Measurements from ENCODE around the gene GAS2.

GRCh38 chr11:22707119-22707899 is 40.9 kb downstream of the GAS2 start:
- TF ChIP-seq CTCF (IDR thresholded peaks at IDR 0.05), result no peak
- TF ChIP-seq POLR2A (IDR thresholded peaks at IDR 0.05), result no peak
